HL-60 (cell line): ENCODE results near the gene ARMC9.

ENCODE experiments used
- CTCF ChIP-seq: IDR thresholded peaks from one replicate; pipeline ENCODE4 v1.5.1; 2011; ENCODE audit warnings: low read length, control low read depth, inconsistent platforms; ENCODE audit not compliant: insufficient read depth
- GABPA ChIP-seq: IDR thresholded peaks from 2 replicates; pipeline ENCODE4 v1.6.1; 2012; ENCODE audit warnings: low read depth
- POLR2AphosphoS5 ChIP-seq: IDR thresholded peaks from 2 replicates; pipeline ENCODE4 v1.6.1; 2012; ENCODE audit warnings: low read depth
- REST ChIP-seq: IDR thresholded peaks from 2 replicates; pipeline ENCODE4 v1.6.1; 2012; ENCODE audit warnings: low read depth; ENCODE audit not compliant: insufficient replicate concordance

- TF ChIP-seq CTCF (no peak), POLR2AphosphoS5 (no peak), REST (no peak), GABPA (no peak)
These were observed 95.7 kb downstream of the ARMC9 start for GRCh38 chr2:231294116-231294515.
